ENCODE data around the gene ERCC3.
"Not testable (repeated sequence)": the region's sequence is repeated elsewhere in the genome, so short reads cannot be mapped to it uniquely, and the experiment has no call there.

The ERCC3 gene

DNA sequence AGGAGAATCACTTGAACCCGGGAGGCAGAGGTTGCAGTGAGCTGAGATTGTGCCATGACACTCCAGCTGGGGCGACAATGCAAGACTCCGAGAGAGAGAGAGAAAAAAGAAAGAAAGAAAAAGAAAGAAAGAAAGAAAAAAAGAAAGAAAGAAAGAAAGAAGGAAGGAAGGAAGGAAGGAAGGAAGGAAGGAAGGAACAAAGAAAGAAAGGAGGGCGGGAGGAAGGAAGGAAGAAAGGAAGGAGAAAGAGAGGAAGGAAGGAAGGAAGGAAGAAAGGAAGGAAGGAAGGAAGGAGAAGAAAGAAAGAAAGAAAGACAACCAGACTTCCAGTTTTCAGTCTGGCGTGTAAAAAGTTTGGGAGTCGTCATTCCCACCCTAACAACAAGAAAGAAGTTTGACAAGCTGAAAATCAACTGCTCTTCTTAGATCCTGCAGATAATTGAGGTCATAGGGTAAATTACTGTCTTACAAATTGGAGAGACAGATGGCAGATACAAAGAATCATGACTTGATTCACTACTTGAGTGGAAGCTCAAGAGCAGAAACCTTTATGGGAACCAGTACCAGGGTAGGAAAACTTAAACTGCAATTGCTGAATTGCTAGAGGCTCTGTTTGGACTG lies 58.8 kb downstream of the ERCC3 start:
- DNase-seq (ENCODE audit: low read depth, low spot score) = no peak
- TF ChIP-seq, protein P1, sequence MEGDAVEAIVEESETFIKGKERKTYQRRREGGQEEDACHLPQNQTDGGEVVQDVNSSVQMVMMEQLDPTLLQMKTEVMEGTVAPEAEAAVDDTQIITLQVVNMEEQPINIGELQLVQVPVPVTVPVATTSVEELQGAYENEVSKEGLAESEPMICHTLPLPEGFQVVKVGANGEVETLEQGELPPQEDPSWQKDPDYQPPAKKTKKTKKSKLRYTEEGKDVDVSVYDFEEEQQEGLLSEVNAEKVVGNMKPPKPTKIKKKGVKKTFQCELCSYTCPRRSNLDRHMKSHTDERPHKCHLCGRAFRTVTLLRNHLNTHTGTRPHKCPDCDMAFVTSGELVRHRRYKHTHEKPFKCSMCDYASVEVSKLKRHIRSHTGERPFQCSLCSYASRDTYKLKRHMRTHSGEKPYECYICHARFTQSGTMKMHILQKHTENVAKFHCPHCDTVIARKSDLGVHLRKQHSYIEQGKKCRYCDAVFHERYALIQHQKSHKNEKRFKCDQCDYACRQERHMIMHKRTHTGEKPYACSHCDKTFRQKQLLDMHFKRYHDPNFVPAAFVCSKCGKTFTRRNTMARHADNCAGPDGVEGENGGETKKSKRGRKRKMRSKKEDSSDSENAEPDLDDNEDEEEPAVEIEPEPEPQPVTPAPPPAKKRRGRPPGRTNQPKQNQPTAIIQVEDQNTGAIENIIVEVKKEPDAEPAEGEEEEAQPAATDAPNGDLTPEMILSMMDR (IDR thresholded peaks at IDR 0.05; ENCODE audit: insufficient read depth, low read length, missing control alignments) = no peak
- H3K4me3 ChIP-seq (ENCODE audit: low read depth, low read length) = no peak overlapping the region
- POLR2A ChIA-PET = no interaction called here
- CTCF ChIA-PET = no interaction called here

DNA sequence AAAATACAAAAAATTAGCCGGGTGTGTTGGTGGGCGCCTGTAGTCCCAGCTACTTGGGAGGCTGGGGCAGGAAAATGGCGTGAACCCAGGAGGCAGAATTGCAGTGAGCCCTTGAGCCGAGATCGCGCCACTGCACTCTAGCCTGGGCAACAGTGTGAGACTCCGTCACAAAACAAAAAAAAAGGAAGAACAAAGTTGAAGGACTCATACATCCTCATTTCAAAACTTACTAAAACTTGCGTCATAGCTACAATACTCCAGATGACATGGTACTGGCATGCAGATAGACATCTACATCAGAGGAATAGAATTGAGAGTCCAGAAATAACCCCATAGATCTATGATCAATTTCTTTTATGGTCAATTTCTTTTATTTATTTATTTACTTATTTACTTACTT lies 60.2 kb downstream of the ERCC3 start:
- TF ChIP-seq, protein P1 (IDR thresholded peaks at IDR 0.05; ENCODE audit: insufficient read depth, low read length, missing control alignments) = no peak
- H3K4me3 ChIP-seq (ENCODE audit: low read depth, low read length) = no peak overlapping the region
- POLR2A ChIA-PET = no interaction called here
- CTCF ChIA-PET = no interaction called here
- DNase-seq (ENCODE audit: low read depth, low spot score) = no peak

DNA sequence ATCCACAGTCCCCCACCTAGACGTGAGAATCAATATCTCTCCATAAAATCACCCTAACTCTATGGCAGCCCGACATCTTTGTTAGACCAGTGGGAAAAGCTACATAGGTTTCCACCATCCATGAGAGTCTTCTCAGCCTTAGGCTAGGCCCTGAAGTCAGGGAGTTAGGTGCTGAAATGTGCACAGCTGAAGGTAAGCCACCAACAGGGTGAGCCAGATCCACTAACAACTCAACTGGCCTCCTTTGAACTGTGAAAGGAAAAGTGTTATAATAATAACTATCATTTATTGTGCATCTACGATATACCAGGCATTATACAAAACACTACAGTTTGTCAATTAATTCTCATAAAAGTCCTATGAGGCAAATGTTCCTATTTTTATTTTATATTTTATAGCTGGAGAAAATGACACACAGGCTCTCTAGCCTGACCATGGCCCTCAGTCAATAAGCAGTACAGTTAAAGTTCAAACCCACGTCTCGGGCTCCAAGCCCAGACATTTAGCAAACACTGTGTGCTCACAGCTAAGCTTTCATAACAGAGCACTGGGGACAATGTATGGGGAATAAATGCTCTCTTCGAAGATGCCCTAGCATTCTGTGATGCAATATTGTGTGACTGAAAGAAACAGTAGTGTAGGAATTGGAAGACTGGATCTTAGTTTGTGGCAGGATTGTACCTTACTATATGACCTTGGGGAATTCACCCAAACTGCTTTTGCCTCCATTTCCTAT lies 62.6 kb downstream of the ERCC3 start:
- ChIA-PET CTCF (interaction anchor here (1.2 kb wide), 1 partner anchor 34 kb away, joined by 3 read pairs; no protein-coding TSS in a partner anchor), POLR2A (no interaction called here)
- DNase-seq (ENCODE audit: low read depth, low spot score) = no peak
- H3K4me3 ChIP-seq (ENCODE audit: low read depth, low read length) = no peak overlapping the region
- TF ChIP-seq, protein P1 (IDR thresholded peaks at IDR 0.05; ENCODE audit: insufficient read depth, low read length, missing control alignments) = no peak

DNA sequence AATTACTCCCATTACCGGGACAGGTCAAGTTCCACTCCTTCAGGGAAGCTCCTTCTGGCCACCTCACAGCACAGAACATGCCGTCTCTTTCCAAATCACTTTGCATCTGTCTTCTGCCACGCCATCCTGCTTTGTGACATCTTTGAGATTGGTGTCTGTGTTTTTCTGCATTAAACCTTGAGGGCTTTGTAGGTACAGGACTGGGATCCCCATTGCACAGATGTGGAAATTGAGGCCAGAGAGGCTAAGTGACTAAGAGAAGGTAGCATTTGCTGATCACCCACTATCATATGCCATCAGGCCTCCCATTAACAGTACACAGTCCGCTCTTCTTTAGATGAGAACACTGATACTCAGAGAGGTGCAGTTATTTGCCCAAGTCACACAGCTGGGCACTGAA lies 64.4 kb downstream of the ERCC3 start:
- no peak for DNase-seq (ENCODE audit: low read depth, low spot score)
- POLR2A ChIA-PET = no interaction called here
- TF ChIP-seq, protein P1 (IDR thresholded peaks at IDR 0.05; ENCODE audit: insufficient read depth, low read length, missing control alignments) = no peak
- CTCF ChIA-PET = no interaction called here
- no peak overlapping the region for H3K4me3 ChIP-seq (ENCODE audit: low read depth, low read length)

DNA sequence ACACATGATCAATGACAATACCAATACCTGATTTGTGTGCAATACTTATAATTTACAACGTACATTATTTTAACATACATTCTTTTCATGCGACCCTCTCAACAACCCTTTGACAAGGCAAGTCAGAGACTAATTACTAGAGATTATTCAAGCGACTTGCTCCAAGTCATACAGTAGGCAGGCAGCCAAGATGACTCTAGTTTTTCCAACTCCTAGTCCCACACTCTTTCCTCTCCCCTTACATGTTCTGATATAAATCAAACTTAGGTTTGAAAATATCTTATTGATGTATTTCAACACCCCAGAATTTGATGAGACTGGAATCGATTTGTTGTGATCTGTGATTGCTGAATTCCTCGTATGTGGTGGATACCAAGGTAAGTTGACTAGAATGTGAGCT lies 65.8 kb downstream of the ERCC3 start:
- DNase-seq (ENCODE audit: low read depth, low spot score) = no peak
- TF ChIP-seq, protein P1 (IDR thresholded peaks at IDR 0.05; ENCODE audit: insufficient read depth, low read length, missing control alignments) = no peak
- ChIA-PET POLR2A (no interaction called here), CTCF (no interaction called here)
- no peak overlapping the region for H3K4me3 ChIP-seq (ENCODE audit: low read depth, low read length)

DNA sequence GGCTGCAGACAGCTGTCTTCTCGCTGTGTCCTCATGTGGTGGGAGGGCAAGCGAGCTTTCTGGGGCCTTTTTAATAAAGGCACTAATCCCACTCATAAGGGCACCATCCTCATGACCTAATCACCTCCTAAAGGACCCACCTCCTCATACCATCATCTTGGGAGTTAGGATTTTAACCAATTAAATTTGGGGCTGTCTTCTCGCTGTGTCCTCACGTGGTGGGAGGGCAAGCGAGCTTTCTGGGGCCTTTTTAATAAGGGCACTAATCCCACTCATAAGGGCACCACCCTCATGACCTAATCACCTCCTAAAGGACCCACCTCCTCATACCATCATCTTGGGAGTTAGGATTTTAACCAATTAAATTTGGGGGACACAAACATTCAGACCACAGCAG lies 66.7 kb downstream of the ERCC3 start:
- DNase-seq (ENCODE audit: low read depth, low spot score); H3K4me3 ChIP-seq (ENCODE audit: low read depth, low read length); POLR2A ChIA-PET; CTCF ChIA-PET: not testable (repeated sequence)

Measured in AG04449 (cell line).